Heart left ventricle (tissue), 16 donors: ENCODE results near the gene ALPG. TPM values are rescaled to one million over a fixed set of nuclear protein-coding genes. Genes with fewer than 3 reads are reported as not detected.
"Not testable (repeated sequence)": the region's sequence is repeated elsewhere in the genome, so short reads cannot be mapped to it uniquely, and the experiment has no call there.

Experiments used
- ATAC-seq, 4 donors: fragments of 200-7000 bp; cut with Tn5 transposase; one replicate each; pipeline ENCODE4 v1.9.1; 2020 to 2022; ENCODE audit warnings: moderate library complexity in 4 of 4, mild to moderate bottlenecking in 3 of 4, moderate number of reproducible peaks in 1 of 4
- DNase-seq, 5 donors: peaks; one replicate each; pipeline ENCODE4 v3.0.0-alpha.2; 2020
- H3K27ac ChIP-seq, 12 donors: fragments of 200-600 bp; sonication (generic) in 4 of 12; one replicate each; pipeline versions ENCODE4 v1.5.0 to v1.8.0; 2016 to 2022; ENCODE audit warnings: mild to moderate bottlenecking in 2 of 12
- H3K27me3 ChIP-seq, 9 donors: fragments of 200-600 bp; sonication (generic) in 2 of 9; one replicate each; pipeline versions ENCODE4 v1.5.1 to v1.8.0; 2016 to 2022; ENCODE audit warnings: mild to moderate bottlenecking in 3 of 9
- H3K36me3 ChIP-seq, 9 donors: fragments of 200-600 bp; sonication (generic) in 2 of 9; one replicate each; pipeline versions ENCODE4 v1.5.0 to v1.8.0; 2018 to 2022; ENCODE audit warnings: mild to moderate bottlenecking in 2 of 9
- H3K4me1 ChIP-seq, 12 donors: fragments of 200-600 bp; sonication (generic) in 4 of 12; one replicate each; pipeline versions ENCODE4 v1.5.0 to v1.8.0; 2016 to 2022; ENCODE audit warnings: mild to moderate bottlenecking in 3 of 12
- H3K4me3 ChIP-seq, 12 donors: fragments of 200-600 bp; sonication (generic) in 4 of 12; one replicate each; pipeline versions ENCODE4 v1.5.0 to v1.8.0; 2017 to 2022; ENCODE audit warnings: mild to moderate bottlenecking in 9 of 12, moderate library complexity in 4 of 12
- H3K9me3 ChIP-seq, 12 donors: fragments of 200-600 bp; sonication (generic) in 4 of 12; one replicate each; pipeline versions ENCODE4 v1.5.0 to v1.8.0; 2016 to 2022; ENCODE audit warnings: mild to moderate bottlenecking in 1 of 12
- POLR2A ChIP-seq, 2 donors: fragments of 450-650 bp; IDR thresholded peaks; one replicate each; pipeline ENCODE4 v1.6.1; 2017; ENCODE audit warnings: antibody characterized with exemption in 2 of 2, mild to moderate bottlenecking in 2 of 2, moderate library complexity in 2 of 2
- WGBS, 4 donors: extraction: QIAGEN DNeasy Blood & Tissue Kit in 2 of 4; methylation state at CpG; one replicate each; pipeline versions ENCODE4 v1.1.5 to v1.1.7; 2013 to 2018; 5-methylcytosine and 5-hydroxymethylcytosine counted together
- intact Hi-C, 10 donors: fragments of 100-400 bp; cut with DNase I; formaldehyde crosslinking; loops; one replicate each; pipeline versions ENCODE4 v1.11.1 to v1.14.2; 2022
- polyA plus RNA-seq, 2 donors: library from polyadenylated mRNA; stranded (reverse); fragments of 200-250 nt; gene quantifications; one replicate each; pipeline ENCODE4 v1.2.3, GENCODE V29; 2013
- total RNA-seq, 9 donors: library from RNA; depleted of rRNA in 2 of 9; stranded (reverse); fragments of >200 nt in 2 of 9; fragmentation: NEBNext Ultra II Directional in 3 of 9; extraction: Animal tissue kit (Norgen Biotek cat#: 25700) in 3 of 9; gene quantifications; one replicate each; pipeline versions ENCODE4 v1.1.0 to v1.2.4, GENCODE V29; 2016 to 2023
- TF ChIP-seq, protein P1 (sequence below), 12 donors: fragments of 200-600 bp; sonication (generic) in 4 of 12; IDR thresholded peaks; one replicate each; pipeline versions ENCODE4 v1.5.0 to v1.8.0; 2018 to 2022; ENCODE audit warnings: antibody characterized with exemption in 12 of 12, mild to moderate bottlenecking in 5 of 12
- donor health status: ischemic (EF 13 %, LVEDD 7.1; RV severe dilation, severe dysfunction).
- donor health status: healthy with polysubstance abuse.
- donor health status: DM: no; HTN: yes; CAD: no.
- donor health status: DM: no; HTN: no; CAD: no.
- donor health status: ischemic (EF 25% LVEDD 6.9; RV normal size, moderate dysfunction).
- donor health status: ischemic (EF 25% LVEDD 5.7; RV mildly dilated, moderate dysfunction).
- donor health status: healthy.
- donor health status: DM: yes; HTN: yes; CAD: no.
- donor health status: ischemic (EF 35%, LVEDD 5.7; RV mildly dilated, moderate dysfunction).
- donor health status: nonischemic (EF 11% LVEDD 7.7; RV severe dilation, severe dysfunction).
- donor health status: DM: yes; HTN: yes; CAD: no.
- donor health status: PGD.
- donor health status: ischemic (EF 29% LVEDD 5.4; RV normal size, mild dysfunction).
- donor health status: nonischemic (EF 23%, LVEDD 6.1; RV moderate dilation, normal function).

The ALPG gene
- total and polyA plus RNA-seq, 11 donors, result not detected

DNA sequence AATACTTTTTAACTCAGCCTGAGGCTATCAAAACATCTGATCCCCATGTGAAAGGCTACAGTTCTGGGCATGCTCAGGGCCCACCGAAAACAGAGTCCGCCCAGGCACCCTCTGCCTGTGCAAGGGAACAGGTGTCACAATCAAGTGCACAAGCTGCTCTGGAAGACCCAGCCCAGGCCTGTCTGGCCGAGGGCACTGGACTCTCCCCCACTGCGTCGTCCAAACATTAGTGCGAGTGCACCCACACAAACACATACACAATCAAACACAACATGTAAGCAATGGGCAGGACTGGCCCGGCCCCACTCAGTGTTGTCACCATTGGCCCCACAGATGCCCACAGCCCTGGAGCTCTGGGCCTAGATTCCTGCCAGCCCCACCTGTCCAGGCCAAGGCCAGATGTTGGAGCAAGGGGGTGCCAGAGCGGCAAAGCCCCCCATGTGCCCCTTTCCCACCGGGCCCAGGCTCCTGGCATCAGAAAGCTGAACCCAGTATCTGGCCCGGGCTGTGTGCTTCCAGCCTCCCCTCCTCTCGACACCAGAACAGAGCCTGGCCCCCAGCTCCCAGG is 617 bp upstream of the ALPG start:
- DNase-seq (no peak), ATAC-seq (no peak)
- Histone ChIP-seq H3K4me1 (no peaks in the 10 kb centered on the region), H3K27ac (no peak overlapping the region), H3K27me3 (peaks cover 0 to 21% (median 0%) of the 10 kb centered on the region in 9 donors), H3K36me3 (no peaks in the 10 kb centered on the region), H3K9me3 (no peaks in the 10 kb centered on the region), H3K4me3 (no peak overlapping the region)
- intact Hi-C loops, result no loop called here
- 78 to 93% (median 92%) methylated on average over 10 to 11 of the region's 11 CpGs for WGBS, 4 donors
- TF ChIP-seq, protein P1, sequence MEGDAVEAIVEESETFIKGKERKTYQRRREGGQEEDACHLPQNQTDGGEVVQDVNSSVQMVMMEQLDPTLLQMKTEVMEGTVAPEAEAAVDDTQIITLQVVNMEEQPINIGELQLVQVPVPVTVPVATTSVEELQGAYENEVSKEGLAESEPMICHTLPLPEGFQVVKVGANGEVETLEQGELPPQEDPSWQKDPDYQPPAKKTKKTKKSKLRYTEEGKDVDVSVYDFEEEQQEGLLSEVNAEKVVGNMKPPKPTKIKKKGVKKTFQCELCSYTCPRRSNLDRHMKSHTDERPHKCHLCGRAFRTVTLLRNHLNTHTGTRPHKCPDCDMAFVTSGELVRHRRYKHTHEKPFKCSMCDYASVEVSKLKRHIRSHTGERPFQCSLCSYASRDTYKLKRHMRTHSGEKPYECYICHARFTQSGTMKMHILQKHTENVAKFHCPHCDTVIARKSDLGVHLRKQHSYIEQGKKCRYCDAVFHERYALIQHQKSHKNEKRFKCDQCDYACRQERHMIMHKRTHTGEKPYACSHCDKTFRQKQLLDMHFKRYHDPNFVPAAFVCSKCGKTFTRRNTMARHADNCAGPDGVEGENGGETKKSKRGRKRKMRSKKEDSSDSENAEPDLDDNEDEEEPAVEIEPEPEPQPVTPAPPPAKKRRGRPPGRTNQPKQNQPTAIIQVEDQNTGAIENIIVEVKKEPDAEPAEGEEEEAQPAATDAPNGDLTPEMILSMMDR (IDR thresholded peaks at IDR 0.05), result no peak

DNA sequence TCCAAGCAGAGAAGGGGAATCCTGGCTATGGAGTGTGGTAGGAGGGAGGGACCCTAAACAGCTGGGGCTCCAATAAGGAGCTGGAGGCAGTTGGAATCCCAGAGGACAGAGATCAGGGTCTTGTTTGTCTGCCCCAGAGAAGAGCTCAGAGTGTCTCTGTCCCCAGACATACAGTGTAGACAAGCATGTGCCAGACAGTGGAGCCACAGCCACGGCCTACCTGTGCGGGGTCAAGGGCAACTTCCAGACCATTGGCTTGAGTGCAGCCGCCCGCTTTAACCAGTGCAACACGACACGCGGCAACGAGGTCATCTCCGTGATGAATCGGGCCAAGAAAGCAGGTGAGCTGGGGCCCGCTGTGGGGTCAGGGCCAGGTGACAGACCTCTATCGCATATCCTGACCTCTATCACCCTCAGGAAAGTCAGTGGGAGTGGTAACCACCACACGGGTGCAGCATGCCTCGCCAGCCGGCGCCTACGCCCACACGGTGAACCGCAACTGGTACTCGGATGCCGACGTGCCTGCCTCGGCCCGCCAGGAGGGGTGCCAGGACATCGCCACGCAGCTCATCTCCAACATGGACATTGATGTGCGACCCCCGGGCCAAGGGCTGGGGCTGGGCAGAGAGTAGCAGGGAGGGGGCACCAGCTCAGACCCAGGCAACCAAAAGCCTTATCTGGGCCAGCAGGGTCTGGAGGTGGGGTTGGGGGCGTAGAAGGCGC is 945 bp downstream of the ALPG start:
- DNase-seq, ATAC-seq, H3K36me3 ChIP-seq, intact Hi-C loops, H3K4me1 ChIP-seq, H3K9me3 ChIP-seq, H3K4me3 ChIP-seq, H3K27ac ChIP-seq: not testable (repeated sequence)
- WGBS, 4 donors, result 92 to 95% (median 93%) methylated on average over 19 to 30 of the region's 30 CpGs
- peaks cover 0 to 23% (median 3%) of the 10 kb centered on the region in 9 donors for H3K27me3 ChIP-seq

DNA sequence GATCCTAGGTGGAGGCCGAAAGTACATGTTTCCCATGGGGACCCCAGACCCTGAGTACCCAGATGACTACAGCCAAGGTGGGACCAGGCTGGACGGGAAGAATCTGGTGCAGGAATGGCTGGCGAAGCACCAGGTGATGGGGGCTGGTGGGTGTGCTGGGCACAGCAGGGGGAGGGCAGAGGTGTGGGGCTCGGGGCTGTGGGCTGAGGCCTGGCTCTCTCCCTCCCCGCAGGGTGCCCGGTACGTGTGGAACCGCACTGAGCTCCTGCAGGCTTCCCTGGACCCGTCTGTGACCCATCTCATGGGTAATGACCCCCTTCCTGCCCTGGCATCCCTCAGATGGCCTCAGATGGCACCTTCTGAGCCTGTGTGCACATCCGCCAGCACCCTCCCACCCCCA is 1.6 kb downstream of the ALPG start:
- H3K36me3 ChIP-seq, H3K27ac ChIP-seq, intact Hi-C loops, DNase-seq, H3K4me1 ChIP-seq, H3K9me3 ChIP-seq, H3K4me3 ChIP-seq: not testable (repeated sequence)
- 78 to 86% (median 84%) methylated on average over 10 of the region's 10 CpGs; no CpG with 5 or more reads in 1 of the 4 donors for WGBS, 4 donors
- H3K27me3 ChIP-seq, result peaks cover 0 to 29% (median 6%) of the 10 kb centered on the region in 9 donors
- peak in 1 of 4 donors; percentile 16 for ATAC-seq

DNA sequence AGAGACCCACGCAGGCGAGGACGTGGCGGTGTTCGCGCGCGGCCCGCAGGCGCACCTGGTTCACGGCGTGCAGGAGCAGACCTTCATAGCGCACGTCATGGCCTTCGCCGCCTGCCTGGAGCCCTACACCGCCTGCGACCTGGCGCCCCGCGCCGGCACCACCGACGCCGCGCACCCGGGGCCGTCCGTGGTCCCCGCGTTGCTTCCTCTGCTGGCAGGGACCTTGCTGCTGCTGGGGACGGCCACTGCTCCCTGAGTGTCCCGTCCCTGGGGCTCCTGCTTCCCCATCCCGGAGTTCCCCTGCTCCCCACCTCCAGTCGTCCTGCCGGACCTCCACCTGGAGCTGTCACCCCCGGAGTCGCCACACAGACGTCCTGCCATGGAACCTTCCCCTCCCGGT is 3.0 kb downstream of the ALPG start:
- H3K9me3 ChIP-seq, H3K4me1 ChIP-seq, DNase-seq, H3K4me3 ChIP-seq, H3K36me3 ChIP-seq, H3K27ac ChIP-seq, intact Hi-C loops, ATAC-seq: not testable (repeated sequence)
- 30 to 79% (median 56%) methylated on average over 7 to 40 of the region's 40 CpGs for WGBS, 4 donors
- H3K27me3 ChIP-seq, result peaks cover 0 to 42% (median 6%) of the 10 kb centered on the region in 9 donors

DNA sequence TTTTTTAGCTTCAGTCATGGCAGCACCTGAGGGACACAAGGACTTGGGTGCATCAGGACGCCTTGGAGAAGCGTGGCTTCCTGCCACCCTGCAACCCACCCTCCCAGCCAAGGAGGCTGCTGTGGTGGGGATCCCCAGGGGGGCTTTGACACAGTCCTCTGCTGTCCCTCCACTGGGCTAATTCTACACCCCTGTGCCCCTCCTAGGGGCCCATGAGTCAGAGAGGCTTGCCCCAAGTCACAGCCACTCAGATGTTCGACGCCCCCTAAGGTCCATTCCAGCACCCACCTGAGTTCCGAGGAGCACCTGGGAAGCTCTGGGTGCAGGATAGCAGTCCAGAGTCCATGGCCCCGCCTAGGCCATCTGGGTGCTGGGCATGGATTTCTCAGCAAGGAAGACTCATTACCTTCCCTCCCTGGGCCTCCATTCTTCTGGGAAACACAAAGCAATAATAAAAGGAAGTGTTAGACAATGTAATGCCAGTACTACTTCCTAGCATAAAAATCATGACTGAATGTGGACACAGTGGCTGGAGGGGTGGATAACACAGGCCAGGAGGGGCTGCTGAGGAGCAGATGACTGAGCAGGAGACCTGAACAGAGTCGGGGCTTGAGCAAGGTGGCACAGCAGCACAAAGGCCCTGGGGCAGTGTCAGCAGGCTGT is 3.7 kb downstream of the ALPG start:
- H3K36me3 ChIP-seq, result no peaks in the 10 kb centered on the region
- no peaks in the 10 kb centered on the region for H3K4me1 ChIP-seq
- ATAC-seq (peak in 1 of 4 donors; percentile 11), DNase-seq (no peak)
- H3K9me3 ChIP-seq, result no peaks in the 10 kb centered on the region
- TF ChIP-seq, protein P1 (IDR thresholded peaks at IDR 0.05), result no peak
- no peak for TF ChIP-seq POLR2A (IDR thresholded peaks at IDR 0.05)
- H3K27me3 ChIP-seq, result peaks cover 0 to 49% (median 13%) of the 10 kb centered on the region in 9 donors
- intact Hi-C loops, result no loop called here
- WGBS, 4 donors, result 74 to 85% (median 83%) methylated on average over 5 to 7 of the region's 7 CpGs
- H3K4me3 ChIP-seq, result no peak overlapping the region
- no peak overlapping the region for H3K27ac ChIP-seq
